Left colon (tissue), 2 donors: Measurements from ENCODE around the gene DSCAM. TPM values are rescaled to one million over a fixed set of nuclear protein-coding genes. Genes with fewer than 3 reads are reported as not detected.

Experiments
- ATAC-seq: fragments of 200-7000 bp; cut with Tn5 transposase; one replicate; pipeline ENCODE4 v1.9.1; 2020; ENCODE audit warnings: mild to moderate bottlenecking, moderate library complexity
- DNase-seq, 2 donors: peaks; one replicate each; pipeline ENCODE4 v3.0.0-alpha.2; 2020
- intact Hi-C, 2 donors: fragments of 100-400 bp; cut with DNase I in 1 of 2; cut with micrococcal nuclease in 1 of 2; formaldehyde crosslinking; loops; one replicate each; pipeline versions ENCODE4 v1.11.2 to v1.14.0; 2022; cut with DNase I, micrococcal nuclease
- total RNA-seq, 2 donors: library from RNA; stranded (reverse); fragmentation: NEBNext Ultra II Directional; extraction: Animal tissue kit (Norgen Biotek cat#: 25700); gene quantifications; one replicate each; pipeline ENCODE4 v1.2.1, GENCODE V29; 2021
- donor health status: DM: no; HTN: no; CAD: no.
- donor health status: DM: yes; HTN: yes; CAD: no.

The DSCAM gene
- total RNA-seq, 2 donors from 2014 or later, result not detected

GRCh38 chr21:40385883-40386282, 461.1 kb downstream of the DSCAM start:
- DNase-seq (no peak), ATAC-seq (no peak)
- intact Hi-C loops, result loop anchor here in 1 of 2 donors (10.0 kb wide), 1 partner anchor 241 kb away; no protein-coding TSS in a partner anchor

- no peak for ATAC-seq
- DNase-seq, result no peak
- intact Hi-C loops, result loop anchor here in 1 of 2 donors (10.0 kb wide), 1 partner anchor 239 kb away; no protein-coding TSS in a partner anchor
These were observed 463.0 kb downstream of the DSCAM start for GRCh38 chr21:40383951-40384350.

- intact Hi-C loops, result loop anchor here in 1 of 2 donors (10.0 kb wide), 1 partner anchor 236 kb away; no protein-coding TSS in a partner anchor
- ATAC-seq, result no peak
- no peak for DNase-seq
These were observed 465.8 kb downstream of the DSCAM start for GRCh38 chr21:40381111-40381510.

- no peak for DNase-seq
These were observed 466.8 kb downstream of the DSCAM start for GRCh38 chr21:40379881-40380810.

GRCh38 chr21:40377135-40377534, 469.8 kb downstream of the DSCAM start:
- intact Hi-C loops, result no loop called here
- DNase-seq, result no peak
- no peak for ATAC-seq

More at GRCh38 chr21:40379881-40380810, 466.8 kb downstream of the DSCAM start:
- ATAC-seq, result no peak
- intact Hi-C loops, result loop anchor here in 1 of 2 donors (10.0 kb wide), 1 partner anchor 235 kb away; no protein-coding TSS in a partner anchor

GRCh38 chr21:40373761-40374160, 473.2 kb downstream of the DSCAM start:
- intact Hi-C loops, result no loop called here
- DNase-seq, result no peak

GRCh38 chr21:40372506-40372905, 474.5 kb downstream of the DSCAM start:
- intact Hi-C loops, result no loop called here
- no peak for DNase-seq
- no peak for ATAC-seq

More at GRCh38 chr21:40373761-40374160, 473.2 kb downstream of the DSCAM start:
- ATAC-seq, result no peak

- DNase-seq (no peak), ATAC-seq (no peak)
- intact Hi-C loops, result no loop called here
These were observed 475.6 kb downstream of the DSCAM start for GRCh38 chr21:40371329-40371728.

- intact Hi-C loops, result no loop called here
- ATAC-seq (no peak), DNase-seq (no peak)
These were observed 490.3 kb downstream of the DSCAM start for GRCh38 chr21:40356644-40357043.

- ATAC-seq, result no peak
- DNase-seq, result no peak
- intact Hi-C loops, result no loop called here
These were observed 491.9 kb downstream of the DSCAM start for GRCh38 chr21:40355076-40355475.

GRCh38 chr21:40351006-40351405, 496.0 kb downstream of the DSCAM start:
- DNase-seq (no peak), ATAC-seq (no peak)
- intact Hi-C loops, result no loop called here

GRCh38 chr21:40349591-40349990, 497.4 kb downstream of the DSCAM start:
- intact Hi-C loops, result no loop called here
- no peak for DNase-seq
- ATAC-seq, result no peak

- intact Hi-C loops, result no loop called here
- DNase-seq, result no peak
- ATAC-seq, result no peak
These were observed 501.1 kb downstream of the DSCAM start for GRCh38 chr21:40345711-40346321.

GRCh38 chr21:40340357-40340756, 506.6 kb downstream of the DSCAM start:
- intact Hi-C loops, result no loop called here
- no peak for ATAC-seq

GRCh38 chr21:40339050-40339449, 507.9 kb downstream of the DSCAM start:
- intact Hi-C loops, result no loop called here
- DNase-seq, result no peak
- no peak for ATAC-seq

More at GRCh38 chr21:40340357-40340756, 506.6 kb downstream of the DSCAM start:
- DNase-seq, result no peak

GRCh38 chr21:40337981-40338380, 509.0 kb downstream of the DSCAM start:
- ATAC-seq, result no peak
- DNase-seq, result no peak
- intact Hi-C loops, result no loop called here

- intact Hi-C loops, result no loop called here
- DNase-seq (no peak), ATAC-seq (no peak)
These were observed 511.3 kb downstream of the DSCAM start for GRCh38 chr21:40335704-40336103.

- intact Hi-C loops, result no loop called here
- ATAC-seq (no peak), DNase-seq (no peak)
These were observed 512.8 kb downstream of the DSCAM start for GRCh38 chr21:40334159-40334558.

GRCh38 chr21:40333731-40334130, 513.2 kb downstream of the DSCAM start:
- intact Hi-C loops, result no loop called here
- no peak for DNase-seq

GRCh38 chr21:40331804-40332203, 515.2 kb downstream of the DSCAM start:
- ATAC-seq, result no peak
- intact Hi-C loops, result no loop called here
- no peak for DNase-seq

More at GRCh38 chr21:40333731-40334130, 513.2 kb downstream of the DSCAM start:
- ATAC-seq, result no peak
